Measurements from ENCODE around the gene PTPN2.

The PTPN2 gene

GRCh38 chr18:12857991-12858544 is 26.0 kb downstream of the PTPN2 start:
- no peak for DNase-seq (ENCODE audit: low read depth in 2 of 2)

GRCh38 chr18:12857215-12857905 is 26.7 kb downstream of the PTPN2 start:
- DNase-seq (ENCODE audit: low read depth in 2 of 2): no peak

- no peak for DNase-seq (ENCODE audit: low read depth in 2 of 2)
Measured at GRCh38 chr18:12855916-12856315, 28.1 kb downstream of the PTPN2 start.

GRCh38 chr18:12852566-12853315 is 31.3 kb downstream of the PTPN2 start:
- no peak for DNase-seq (ENCODE audit: low read depth in 2 of 2)

- no peak for DNase-seq (ENCODE audit: low read depth in 2 of 2)
Measured at GRCh38 chr18:12851716-12852115, 32.3 kb downstream of the PTPN2 start.

- no peak for DNase-seq (ENCODE audit: low read depth in 2 of 2)
Measured at GRCh38 chr18:12849548-12849947, 34.5 kb downstream of the PTPN2 start.

GRCh38 chr18:12848405-12848804 is 35.6 kb downstream of the PTPN2 start:
- DNase-seq (ENCODE audit: low read depth in 2 of 2): no peak

- no peak for DNase-seq (ENCODE audit: low read depth in 2 of 2)
Measured at GRCh38 chr18:12844391-12844790, 39.6 kb downstream of the PTPN2 start.

GRCh38 chr18:12843420-12844350 is 40.4 kb downstream of the PTPN2 start:
- DNase-seq (ENCODE audit: low read depth in 2 of 2): no peak

GRCh38 chr18:12842459-12843380 is 41.3 kb downstream of the PTPN2 start:
- no peak for DNase-seq (ENCODE audit: low read depth in 2 of 2)

- DNase-seq (ENCODE audit: low read depth in 2 of 2): no peak
Measured at GRCh38 chr18:12841070-12841469, 43.0 kb downstream of the PTPN2 start.

GRCh38 chr18:12840382-12840781 is 43.7 kb downstream of the PTPN2 start:
- DNase-seq (ENCODE audit: low read depth in 2 of 2): no peak

GRCh38 chr18:12839526-12840196 is 44.4 kb downstream of the PTPN2 start:
- DNase-seq (ENCODE audit: low read depth in 2 of 2): no peak

GRCh38 chr18:12839057-12839525 is 44.9 kb downstream of the PTPN2 start:
- no peak for DNase-seq (ENCODE audit: low read depth in 2 of 2)

- no peak for DNase-seq (ENCODE audit: low read depth in 2 of 2)
Measured at GRCh38 chr18:12838178-12838634, 45.8 kb downstream of the PTPN2 start.

GRCh38 chr18:12837747-12838146 is 46.3 kb downstream of the PTPN2 start:
- no peak for DNase-seq (ENCODE audit: low read depth in 2 of 2)

GRCh38 chr18:12836551-12836950 is 47.5 kb downstream of the PTPN2 start:
- no peak for DNase-seq (ENCODE audit: low read depth in 2 of 2)

GRCh38 chr18:12828116-12829051 is 55.7 kb downstream of the PTPN2 start:
- DNase-seq (ENCODE audit: low read depth in 2 of 2): no peak

- no peak for DNase-seq (ENCODE audit: low read depth in 2 of 2)
Measured at GRCh38 chr18:12827588-12827987, 56.4 kb downstream of the PTPN2 start.

Data from activated CD8-positive, alpha-beta memory T cell treated with anti-CD3 and anti-CD28 coated beads for 4 hours (primary cell).